Measurements from ENCODE around the gene CYP11A1. TPM values are rescaled to one million over a fixed set of nuclear protein-coding genes. Genes with fewer than 3 reads are reported as not detected.

The CYP11A1 gene
- total RNA-seq (2012; rRNA removed) = 0.87 and 1.3 TPM in 2 replicates

DNA sequence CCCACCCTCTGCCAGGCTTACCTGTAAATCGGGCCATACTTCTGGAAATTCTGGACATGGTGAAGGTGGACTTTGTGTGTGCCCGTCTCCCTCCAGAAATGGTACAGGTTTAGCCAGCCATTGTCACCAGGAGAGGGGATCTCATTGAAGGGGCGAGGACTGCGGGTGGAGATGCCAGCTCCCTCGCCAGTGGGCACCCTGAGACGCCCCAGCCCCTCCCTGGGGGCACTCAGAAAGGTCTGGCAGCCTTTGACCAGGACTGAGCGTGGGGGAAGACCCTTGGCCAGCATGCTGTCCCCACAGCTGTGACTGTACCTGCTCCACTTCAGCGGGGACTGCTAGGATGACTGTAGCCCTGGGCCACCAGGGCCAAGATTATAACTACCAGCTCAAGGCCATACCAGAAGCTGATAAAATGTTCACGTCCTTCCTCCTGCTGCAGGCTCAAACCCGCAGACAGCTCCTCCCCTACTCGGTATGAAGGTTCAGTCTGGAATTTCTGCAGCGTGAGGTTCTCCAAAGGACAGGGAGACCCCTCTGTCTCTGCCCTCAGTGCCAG, at the start of gene CYP11A1:
Gene CYP11A1 (minus strand): TSS at position 351 of the 559 bp plus-strand sequence. CDS start 61 bp downstream, at position 290.
- peak within 1 kb of the TSS; percentile 94 for H3K4me2 ChIP-seq (ENCODE audit: low read length)
- peaks cover 68% of the 10 kb centered on the region for H3K27me3 ChIP-seq (ENCODE audit: control insufficient read depth, insufficient read depth, low read length)
- no peak within 1 kb of the TSS for H3K9ac ChIP-seq (ENCODE audit: low read depth, low read length)
- no peaks in the 10 kb centered on the region for H3K36me3 ChIP-seq (ENCODE audit: insufficient read depth, low read length)
- H3K9me3 ChIP-seq (replicated peaks; ENCODE audit: low read length) = no peaks in the 10 kb centered on the region
- H3K4me1 ChIP-seq (ENCODE audit: control insufficient read depth, insufficient read depth, low read length) = peaks cover 4% of the 10 kb centered on the region
- no peak within 1 kb of the TSS for H3K4me3 ChIP-seq (ENCODE audit: low read length)

GRCh38 chr15:74417225-74417624, 49.8 kb upstream of the CYP11A1 start:
- peak overlapping the region; percentile 7 for H3K4me3 ChIP-seq (ENCODE audit: low read length)
- peak overlapping the region; percentile 65 for H3K9ac ChIP-seq (ENCODE audit: low read depth, low read length)
- no peaks in the 10 kb centered on the region for H3K9me3 ChIP-seq (replicated peaks; ENCODE audit: low read length)
- peaks cover 63% of the 10 kb centered on the region for H3K36me3 ChIP-seq (ENCODE audit: insufficient read depth, low read length)
- H3K4me1 ChIP-seq (ENCODE audit: control insufficient read depth, insufficient read depth, low read length) = peaks cover 82% of the 10 kb centered on the region
- H3K4me2 ChIP-seq (ENCODE audit: low read length) = peak overlapping the region; percentile 46
- H3K27me3 ChIP-seq (ENCODE audit: control insufficient read depth, insufficient read depth, low read length) = no peaks in the 10 kb centered on the region

GRCh38 chr15:74415966-74416916, 48.8 kb upstream of the CYP11A1 start:
- Histone ChIP-seq H3K27me3 (ENCODE audit: control insufficient read depth, insufficient read depth, low read length) (no peaks in the 10 kb centered on the region), H3K4me3 (ENCODE audit: low read length) (peak overlapping the region; percentile 32), H3K9me3 (replicated peaks; ENCODE audit: low read length) (no peaks in the 10 kb centered on the region), H3K4me2 (ENCODE audit: low read length) (peak overlapping the region; percentile 46), H3K4me1 (ENCODE audit: control insufficient read depth, insufficient read depth, low read length) (peaks cover 73% of the 10 kb centered on the region), H3K36me3 (ENCODE audit: insufficient read depth, low read length) (peaks cover 73% of the 10 kb centered on the region), H3K9ac (ENCODE audit: low read depth, low read length) (peak overlapping the region; percentile 33)

DNA sequence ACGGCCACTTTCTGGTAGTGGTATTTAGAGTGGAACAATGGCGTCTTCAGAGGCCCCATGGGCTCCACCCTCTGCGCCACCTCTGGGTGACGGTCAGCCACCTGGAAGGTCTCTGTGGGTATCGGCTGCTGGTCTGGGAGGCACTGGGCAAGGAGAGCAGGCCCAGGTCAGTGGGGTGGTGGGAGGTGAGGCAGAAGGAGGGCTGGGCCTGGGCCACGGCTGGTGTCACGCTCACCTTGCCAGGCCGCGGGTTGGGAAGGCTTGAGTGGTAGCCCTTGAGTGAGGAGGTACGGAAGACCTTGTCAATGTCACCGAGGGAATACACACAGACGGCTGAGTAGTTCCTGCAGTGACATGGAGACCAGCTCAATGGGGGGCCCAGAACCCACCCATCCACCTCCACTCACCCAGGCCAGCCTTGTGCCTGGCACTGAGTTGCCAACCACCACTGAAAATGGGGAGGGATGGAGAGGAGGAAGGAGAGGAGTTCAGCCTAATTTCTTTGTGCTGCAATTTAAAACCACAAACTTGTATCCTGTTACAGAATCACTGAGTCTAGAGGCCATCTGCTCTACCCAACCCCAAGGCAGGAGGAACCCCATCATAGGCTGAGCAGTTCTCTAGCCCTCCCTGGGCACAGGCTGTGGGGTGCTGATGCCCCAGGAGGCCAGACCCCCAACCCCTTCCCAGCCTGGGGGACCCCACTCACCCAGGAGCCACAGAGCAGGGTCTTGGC, 47.3 kb upstream of the CYP11A1 start:
- Histone ChIP-seq H3K4me2 (ENCODE audit: low read length) (no peak overlapping the region), H3K4me3 (ENCODE audit: low read length) (no peak overlapping the region), H3K4me1 (ENCODE audit: control insufficient read depth, insufficient read depth, low read length) (peaks cover 58% of the 10 kb centered on the region), H3K36me3 (ENCODE audit: insufficient read depth, low read length) (peaks cover 87% of the 10 kb centered on the region), H3K27me3 (ENCODE audit: control insufficient read depth, insufficient read depth, low read length) (no peaks in the 10 kb centered on the region), H3K9me3 (replicated peaks; ENCODE audit: low read length) (no peaks in the 10 kb centered on the region), H3K9ac (ENCODE audit: low read depth, low read length) (no peak overlapping the region)

DNA sequence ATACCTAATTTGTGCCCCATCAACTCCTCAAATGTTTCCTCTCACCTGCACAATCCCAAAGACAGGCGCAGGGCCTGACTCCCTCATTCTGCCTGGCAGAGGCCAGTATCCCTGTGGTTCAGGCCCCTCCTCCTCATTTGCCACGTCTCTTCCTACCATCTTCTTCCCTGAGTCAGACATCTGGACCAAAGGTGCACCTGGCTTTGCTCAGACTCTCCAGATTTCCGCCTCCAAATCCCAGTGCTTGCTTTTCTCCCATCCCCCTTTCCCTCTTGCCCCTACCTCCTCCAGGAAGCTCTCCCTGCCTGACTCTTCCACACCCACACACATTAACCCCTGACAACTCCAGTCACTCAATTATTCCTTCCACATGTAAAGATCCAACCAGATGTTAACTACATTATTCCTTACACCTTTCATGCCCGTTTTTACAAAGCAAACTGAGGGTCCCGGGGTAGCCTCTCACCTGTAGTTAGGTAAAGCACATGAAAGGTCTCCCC, 46.7 kb upstream of the CYP11A1 start:
- Histone ChIP-seq H3K4me3 (ENCODE audit: low read length) (no peak overlapping the region), H3K27me3 (ENCODE audit: control insufficient read depth, insufficient read depth, low read length) (no peaks in the 10 kb centered on the region), H3K4me2 (ENCODE audit: low read length) (no peak overlapping the region), H3K4me1 (ENCODE audit: control insufficient read depth, insufficient read depth, low read length) (peaks cover 54% of the 10 kb centered on the region), H3K9ac (ENCODE audit: low read depth, low read length) (no peak overlapping the region), H3K9me3 (replicated peaks; ENCODE audit: low read length) (no peaks in the 10 kb centered on the region), H3K36me3 (ENCODE audit: insufficient read depth, low read length) (peaks cover 91% of the 10 kb centered on the region)

DNA sequence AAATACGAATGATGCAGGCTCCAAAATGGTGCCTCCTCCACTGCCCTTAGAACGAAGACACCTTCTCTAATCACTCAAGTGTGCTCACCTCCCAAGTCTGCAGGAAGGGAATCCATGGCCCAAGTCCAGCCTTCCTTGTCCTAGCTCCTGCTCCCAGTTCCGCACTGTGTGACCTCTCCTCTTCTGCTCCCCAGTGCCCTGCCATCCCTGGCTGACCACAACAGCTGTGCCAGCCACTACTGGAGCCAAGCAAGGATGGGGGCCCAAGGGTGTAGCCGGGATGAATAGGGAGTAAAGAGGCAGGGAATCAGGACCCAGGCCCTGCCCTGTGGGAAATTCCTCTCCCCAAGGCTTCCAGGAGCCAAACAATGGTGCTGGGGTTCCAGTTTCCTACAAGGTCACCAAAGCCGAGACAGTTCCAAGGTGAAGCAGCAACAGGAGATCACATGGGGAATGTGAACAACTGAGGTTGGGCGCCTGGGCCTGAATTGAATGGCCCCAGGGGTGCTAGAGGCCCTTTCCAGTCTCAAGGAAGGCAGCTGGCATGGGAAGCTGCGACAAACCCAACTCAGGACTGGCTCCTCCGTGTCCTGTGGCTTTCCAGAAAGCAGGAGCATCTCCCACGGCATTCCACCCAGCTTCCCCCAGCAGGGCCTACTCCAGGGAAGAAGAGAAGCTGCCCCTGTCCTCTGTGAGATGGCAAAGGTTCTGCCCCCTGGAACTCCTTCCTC, 46.1 kb upstream of the CYP11A1 start:
- no peak overlapping the region for H3K4me3 ChIP-seq (ENCODE audit: low read length)
- H3K4me2 ChIP-seq (ENCODE audit: low read length) = no peak overlapping the region
- H3K9me3 ChIP-seq (replicated peaks; ENCODE audit: low read length) = no peaks in the 10 kb centered on the region
- peaks cover 54% of the 10 kb centered on the region for H3K4me1 ChIP-seq (ENCODE audit: control insufficient read depth, insufficient read depth, low read length)
- H3K9ac ChIP-seq (ENCODE audit: low read depth, low read length) = peak overlapping the region; percentile 15
- no peaks in the 10 kb centered on the region for H3K27me3 ChIP-seq (ENCODE audit: control insufficient read depth, insufficient read depth, low read length)
- H3K36me3 ChIP-seq (ENCODE audit: insufficient read depth, low read length) = peaks cover 93% of the 10 kb centered on the region

GRCh38 chr15:74412159-74412558, 44.7 kb upstream of the CYP11A1 start:
- Histone ChIP-seq H3K4me1 (ENCODE audit: control insufficient read depth, insufficient read depth, low read length) (peaks cover 54% of the 10 kb centered on the region), H3K4me2 (ENCODE audit: low read length) (no peak overlapping the region), H3K9me3 (replicated peaks; ENCODE audit: low read length) (no peaks in the 10 kb centered on the region), H3K27me3 (ENCODE audit: control insufficient read depth, insufficient read depth, low read length) (no peaks in the 10 kb centered on the region), H3K9ac (ENCODE audit: low read depth, low read length) (no peak overlapping the region), H3K36me3 (ENCODE audit: insufficient read depth, low read length) (peaks cover 82% of the 10 kb centered on the region), H3K4me3 (ENCODE audit: low read length) (no peak overlapping the region)

- no peaks in the 10 kb centered on the region for H3K27me3 ChIP-seq (ENCODE audit: control insufficient read depth, insufficient read depth, low read length)
- no peaks in the 10 kb centered on the region for H3K9me3 ChIP-seq (replicated peaks; ENCODE audit: low read length)
- no peak overlapping the region for H3K9ac ChIP-seq (ENCODE audit: low read depth, low read length)
- peaks cover 54% of the 10 kb centered on the region for H3K4me1 ChIP-seq (ENCODE audit: control insufficient read depth, insufficient read depth, low read length)
- H3K4me3 ChIP-seq (ENCODE audit: low read length) = no peak overlapping the region
- no peak overlapping the region for H3K4me2 ChIP-seq (ENCODE audit: low read length)
- peaks cover 78% of the 10 kb centered on the region for H3K36me3 ChIP-seq (ENCODE audit: insufficient read depth, low read length)
Observed at GRCh38 chr15:74411686-74412085, 44.2 kb upstream of the CYP11A1 start.

DNA sequence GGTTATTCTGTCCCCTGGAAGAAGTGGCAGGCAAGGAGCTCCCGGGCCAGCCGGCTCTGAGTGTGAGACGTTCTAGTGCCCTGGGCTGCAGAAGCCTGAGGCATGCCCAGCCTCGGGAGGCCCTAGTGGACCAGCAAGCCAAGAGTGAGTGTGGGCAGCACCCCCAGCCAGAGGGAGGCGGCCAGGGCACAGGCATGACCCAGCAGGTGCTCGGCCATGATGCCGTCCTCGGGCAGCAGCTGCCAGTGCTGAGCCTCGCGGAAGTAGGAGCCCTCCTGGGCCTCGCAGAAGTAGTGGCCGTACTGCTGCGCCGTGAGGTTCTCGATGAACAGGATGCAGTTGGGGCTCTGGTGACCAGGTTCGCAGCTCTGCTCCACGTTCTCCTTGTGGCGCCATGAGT, 43.1 kb upstream of the CYP11A1 start:
- H3K27me3 ChIP-seq (ENCODE audit: control insufficient read depth, insufficient read depth, low read length) = no peaks in the 10 kb centered on the region
- no peak overlapping the region for H3K4me2 ChIP-seq (ENCODE audit: low read length)
- no peak overlapping the region for H3K9ac ChIP-seq (ENCODE audit: low read depth, low read length)
- peaks cover 56% of the 10 kb centered on the region for H3K4me1 ChIP-seq (ENCODE audit: control insufficient read depth, insufficient read depth, low read length)
- H3K36me3 ChIP-seq (ENCODE audit: insufficient read depth, low read length) = peaks cover 66% of the 10 kb centered on the region
- H3K4me3 ChIP-seq (ENCODE audit: low read length) = no peak overlapping the region
- H3K9me3 ChIP-seq (replicated peaks; ENCODE audit: low read length) = no peaks in the 10 kb centered on the region

GRCh38 chr15:74409225-74409624, 41.8 kb upstream of the CYP11A1 start:
- H3K9me3 ChIP-seq (replicated peaks; ENCODE audit: low read length) = no peaks in the 10 kb centered on the region
- peaks cover 44% of the 10 kb centered on the region for H3K4me1 ChIP-seq (ENCODE audit: control insufficient read depth, insufficient read depth, low read length)
- no peaks in the 10 kb centered on the region for H3K27me3 ChIP-seq (ENCODE audit: control insufficient read depth, insufficient read depth, low read length)
- H3K36me3 ChIP-seq (ENCODE audit: insufficient read depth, low read length) = peaks cover 54% of the 10 kb centered on the region
- H3K4me3 ChIP-seq (ENCODE audit: low read length) = no peak overlapping the region
- no peak overlapping the region for H3K4me2 ChIP-seq (ENCODE audit: low read length)
- H3K9ac ChIP-seq (ENCODE audit: low read depth, low read length) = no peak overlapping the region

Data from skeletal muscle satellite cell (primary cell).